Inferior parietal cortex (tissue), 1 donor: ENCODE data around the gene VPS4A.
"Not testable (repeated sequence)": the region's sequence is repeated elsewhere in the genome, so short reads cannot be mapped to it uniquely, and the experiment has no call there.

Source experiments
- DNase-seq: peaks from one replicate; pipeline ENCODE4 v3.0.0-alpha.2; 2016; ENCODE audit errors: extremely low spot score

Gene VPS4A

DNA sequence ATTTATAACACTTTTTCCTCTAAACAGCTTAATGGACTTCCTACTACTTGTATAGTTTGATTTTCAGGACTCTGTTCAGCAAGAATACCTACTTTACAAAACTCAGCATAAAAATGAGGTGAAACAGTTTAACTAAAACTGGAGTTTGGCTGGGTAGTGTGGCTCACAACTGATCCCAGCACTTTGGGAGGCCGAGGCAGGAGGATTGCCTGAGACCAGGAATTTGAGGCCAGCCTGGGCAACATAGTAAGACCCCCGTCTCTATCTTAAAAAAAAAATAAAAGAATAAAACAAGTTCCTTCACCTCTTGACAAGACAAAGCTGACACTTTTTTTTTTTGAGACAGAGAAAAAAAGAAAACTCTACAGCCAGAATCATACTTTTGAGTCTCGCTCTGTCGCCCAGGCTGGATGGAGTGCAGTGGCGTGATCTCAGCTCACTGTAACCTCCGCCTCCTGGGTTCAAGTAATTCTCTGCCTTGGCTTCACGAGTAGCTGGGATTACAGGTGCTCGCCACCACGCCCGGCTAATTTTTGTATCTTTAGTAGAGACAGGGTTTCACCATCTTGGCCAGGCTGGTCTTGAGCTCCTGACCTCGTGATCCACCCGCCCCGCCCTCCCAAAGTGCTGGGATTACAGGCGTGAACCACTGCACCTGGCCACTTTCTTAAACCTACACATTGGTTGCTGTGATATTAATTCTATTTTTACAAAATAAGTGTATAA, 16.6 kb downstream of the VPS4A start:
- DNase-seq = no peak

DNA sequence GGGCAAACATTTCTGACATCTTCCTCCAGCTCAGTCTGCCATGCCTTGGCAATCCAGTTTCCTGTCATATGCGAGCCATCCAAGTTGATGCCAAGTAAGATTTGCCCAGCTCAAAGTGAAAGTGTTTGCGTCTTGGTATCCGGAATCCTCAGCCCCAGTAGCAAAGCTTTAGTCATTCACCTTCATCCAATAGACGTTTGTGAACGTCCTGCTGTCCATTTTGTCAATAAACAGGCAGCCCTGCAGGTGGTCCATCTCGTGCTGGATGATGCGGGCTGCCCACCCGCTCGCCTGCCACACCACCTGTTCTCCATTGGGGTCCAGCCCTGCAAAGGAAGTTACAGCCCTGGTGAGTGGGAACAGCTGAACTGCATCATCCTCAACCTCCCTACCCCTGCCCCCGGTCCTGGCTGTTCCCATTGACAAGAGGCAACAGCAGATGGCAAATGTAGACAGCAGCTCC, 17.7 kb downstream of the VPS4A start:
- DNase-seq = no peak

DNA sequence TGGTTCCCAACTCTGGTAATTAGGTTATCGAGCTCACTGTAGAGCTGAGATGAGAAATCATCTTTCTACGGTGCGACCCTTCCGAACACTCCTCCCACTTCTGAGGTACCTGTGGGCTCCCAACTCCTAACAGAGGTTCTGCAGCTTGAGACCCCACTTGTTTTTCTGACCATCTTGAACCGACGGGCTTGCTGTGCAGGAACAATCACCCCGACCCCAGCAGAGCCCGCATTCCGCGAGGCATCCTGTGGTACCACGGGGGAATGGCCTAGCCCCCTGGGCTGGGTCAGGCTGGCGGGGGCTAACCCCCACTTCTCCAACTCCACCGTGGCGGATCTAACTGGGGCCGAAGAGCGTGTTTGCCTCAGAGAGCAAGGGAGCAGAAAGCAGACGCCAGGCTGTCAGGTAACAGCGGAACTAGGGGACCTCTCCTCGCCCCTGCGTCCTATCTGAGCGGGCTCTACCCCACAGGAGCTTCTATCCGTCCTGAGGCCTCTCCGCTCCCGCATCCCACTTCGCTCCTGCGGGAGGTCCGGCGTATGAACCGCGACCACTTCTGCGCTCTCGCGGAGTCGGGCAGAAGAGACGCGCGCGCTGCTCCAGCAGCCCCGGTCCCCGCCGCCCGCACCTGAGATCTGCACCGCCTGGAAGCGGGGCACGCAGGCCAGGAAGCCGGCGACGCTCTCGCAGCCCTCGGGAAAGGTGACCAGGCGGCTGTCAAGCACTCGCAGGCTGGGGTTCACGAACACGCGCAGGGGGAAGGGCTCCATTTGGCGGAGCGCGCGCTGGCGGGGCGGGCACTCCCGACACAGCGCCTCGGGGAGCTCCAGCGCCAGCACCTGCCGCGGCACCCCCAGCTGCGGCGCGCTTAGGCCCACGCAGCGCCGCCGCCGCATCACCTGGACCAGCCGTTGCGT, 18.5 kb downstream of the VPS4A start:
- no peak for DNase-seq

DNA sequence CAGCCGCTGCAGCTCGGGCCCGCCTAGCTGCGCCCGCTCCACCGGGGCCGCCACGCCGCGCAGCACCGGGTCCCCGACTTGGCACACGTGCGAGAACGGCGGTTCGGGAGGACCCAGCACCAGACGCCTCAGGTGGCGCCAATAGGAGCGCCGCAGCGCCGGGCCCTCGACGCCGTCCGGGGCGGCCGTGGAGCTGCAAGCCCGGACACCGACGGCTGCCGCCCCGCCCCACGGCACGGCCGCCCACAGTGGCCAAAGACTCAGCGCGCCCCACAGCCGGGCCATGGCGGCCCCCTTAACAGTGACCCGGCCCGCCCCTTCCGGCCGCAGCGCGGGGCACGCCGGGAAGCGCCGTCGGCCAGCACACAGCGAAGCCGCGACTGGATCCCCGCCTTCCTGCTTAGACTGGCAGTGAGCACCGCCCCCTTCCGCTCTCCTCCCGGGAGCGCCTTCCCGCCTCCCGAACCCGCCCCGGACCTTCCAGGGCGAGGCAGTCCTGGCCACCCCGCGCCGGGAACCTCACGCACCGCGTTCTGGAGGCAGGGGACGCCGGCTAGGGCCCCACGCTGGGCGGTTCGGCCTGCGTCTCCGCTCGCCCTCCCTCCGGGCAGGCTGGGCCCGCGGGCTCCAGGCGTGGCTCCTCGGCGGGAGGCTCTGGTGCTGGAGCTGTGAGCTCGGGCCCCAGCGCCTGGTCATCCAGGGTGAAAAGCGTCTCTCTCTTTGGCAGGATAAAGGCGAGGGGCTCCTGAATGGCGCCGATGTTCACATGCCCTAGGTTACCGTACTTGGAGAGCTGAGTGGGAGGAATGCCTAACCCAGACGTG, 19.3 kb downstream of the VPS4A start, which contains the start of gene PDF:
PDF (minus strand) TSS at position 303 of the 824 bp plus-strand sequence; CDS start at position 285, 18 bp downstream.
- DNase-seq = peak; percentile 94

DNA sequence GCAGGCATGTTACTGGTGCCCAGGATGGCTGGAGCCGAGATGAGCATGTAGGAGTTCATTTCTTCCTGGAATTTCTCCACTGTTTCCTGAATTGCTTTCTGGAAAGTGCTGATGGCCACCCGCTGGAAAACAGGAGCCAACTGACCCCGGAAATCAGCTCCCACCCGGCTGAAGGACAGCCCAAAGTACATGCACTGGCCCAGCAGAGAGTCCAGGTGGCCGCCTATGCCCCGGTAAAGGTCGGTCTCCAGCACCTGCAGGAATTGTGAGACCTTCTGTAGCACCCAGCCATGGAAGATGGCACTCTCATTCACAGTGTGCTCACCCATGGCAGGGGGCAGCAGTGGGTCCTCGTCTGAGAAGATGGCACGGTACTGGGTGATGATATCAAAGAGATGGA, 23.5 kb downstream of the VPS4A start:
- DNase-seq = no peak

DNA sequence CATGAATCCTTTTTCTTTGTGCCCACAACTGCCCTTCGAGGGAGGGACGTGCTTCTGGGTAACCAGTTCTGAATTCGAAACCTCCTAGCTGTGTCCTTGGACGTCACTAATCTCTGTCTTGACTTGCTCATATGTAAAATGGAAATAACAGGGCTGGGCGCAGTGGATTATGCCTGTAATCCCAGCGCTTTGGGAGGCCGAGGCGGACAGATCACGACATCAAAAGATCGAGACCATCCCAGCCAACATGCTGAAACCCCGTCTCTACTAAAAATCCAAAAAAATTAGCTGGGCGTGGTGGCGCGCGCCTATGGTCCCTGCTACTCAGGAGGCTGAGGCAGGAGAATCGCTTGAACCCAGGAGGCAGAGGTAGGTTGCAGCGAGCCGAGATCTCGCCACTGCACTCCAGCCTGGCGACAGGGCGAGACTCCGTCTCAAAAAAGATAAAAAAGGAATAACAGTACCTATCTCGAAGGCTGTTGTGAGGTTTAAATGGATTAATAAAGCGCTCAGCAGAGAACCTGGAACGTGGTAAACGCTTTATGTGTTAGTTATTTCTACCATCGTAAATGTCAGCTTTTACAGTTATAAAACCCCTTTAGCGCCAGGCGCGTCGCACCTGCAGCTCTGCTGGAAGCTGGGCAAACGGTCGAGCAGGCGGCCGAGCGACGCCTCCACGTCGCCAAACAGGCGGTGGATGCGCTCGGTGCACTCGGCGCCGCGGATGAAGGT, 27.6 kb downstream of the VPS4A start:
- no peak for DNase-seq

DNA sequence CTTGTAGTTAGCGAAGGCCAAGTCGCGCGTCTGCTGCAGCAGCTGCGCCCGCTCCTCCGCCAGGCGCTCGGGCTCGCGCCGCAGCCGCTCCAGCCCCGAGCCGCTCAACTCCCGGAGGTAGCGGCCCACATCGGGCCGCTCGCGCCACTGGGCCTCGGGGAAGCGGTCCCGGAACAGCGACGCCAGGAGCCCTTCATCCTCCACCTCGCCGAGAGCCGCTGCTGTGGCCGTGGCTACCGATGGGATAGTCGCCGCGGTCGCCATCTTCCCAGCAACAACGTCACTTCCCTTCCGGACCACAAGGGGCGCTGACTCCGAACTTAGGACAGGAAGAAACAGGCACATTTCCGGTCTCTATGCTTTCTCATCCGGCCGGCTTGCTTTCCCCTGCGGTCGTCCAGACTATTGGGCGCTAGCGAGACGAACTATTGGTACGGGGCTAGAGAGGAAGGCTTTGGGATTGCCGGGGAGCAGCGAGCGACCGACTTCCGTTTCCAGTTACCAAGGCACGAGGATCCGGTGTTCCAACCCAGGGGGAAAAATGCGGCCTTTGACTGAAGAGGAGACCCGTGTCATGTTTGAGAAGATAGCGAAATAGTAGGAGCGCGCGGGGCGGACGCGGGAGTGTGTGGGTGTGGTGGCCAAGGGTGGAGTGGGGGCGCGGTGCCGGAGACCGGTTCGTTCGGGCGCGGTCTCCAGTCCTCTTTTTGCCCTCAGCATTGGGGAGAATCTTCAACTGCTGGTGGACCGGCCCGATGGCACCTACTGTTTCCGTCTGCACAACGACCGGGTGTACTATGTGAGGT, 28.3 kb downstream of the VPS4A start, which contains the start of the genes COG8 and NIP7:
COG8 (minus strand) TSS at position 276 of the 806 bp plus-strand sequence; CDS start at position 264, 12 bp downstream.
NIP7 (plus strand) TSS at position 484 of the 806 bp plus-strand sequence; CDS start at position 542, 58 bp downstream.
- peak; percentile 98 for DNase-seq

DNA sequence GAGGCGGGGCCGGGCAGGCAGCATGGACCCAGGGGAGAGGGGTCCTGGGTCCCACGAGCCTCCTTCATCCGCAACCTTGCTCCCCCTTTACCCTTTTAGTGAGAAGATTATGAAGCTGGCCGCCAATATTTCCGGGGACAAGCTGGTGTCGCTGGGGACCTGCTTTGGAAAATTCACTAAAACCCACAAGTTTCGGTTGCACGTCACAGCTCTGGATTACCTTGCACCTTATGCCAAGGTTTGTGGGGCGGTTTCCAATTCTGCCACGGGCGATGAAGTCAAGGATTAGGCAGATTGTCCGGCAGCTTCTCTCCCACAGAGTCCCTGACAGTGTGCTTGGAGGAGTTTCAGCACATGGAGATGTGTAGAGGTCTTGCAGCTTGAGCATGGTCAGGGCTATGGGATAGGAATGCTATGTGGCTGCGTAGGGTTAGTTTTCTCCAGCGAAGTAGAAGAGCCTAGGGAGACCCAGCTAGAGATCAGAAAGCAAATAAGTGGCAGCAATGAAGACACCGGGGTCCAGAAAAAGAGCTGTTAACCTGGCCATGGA, 29.0 kb downstream of the VPS4A start:
- DNase-seq = no peak

DNA sequence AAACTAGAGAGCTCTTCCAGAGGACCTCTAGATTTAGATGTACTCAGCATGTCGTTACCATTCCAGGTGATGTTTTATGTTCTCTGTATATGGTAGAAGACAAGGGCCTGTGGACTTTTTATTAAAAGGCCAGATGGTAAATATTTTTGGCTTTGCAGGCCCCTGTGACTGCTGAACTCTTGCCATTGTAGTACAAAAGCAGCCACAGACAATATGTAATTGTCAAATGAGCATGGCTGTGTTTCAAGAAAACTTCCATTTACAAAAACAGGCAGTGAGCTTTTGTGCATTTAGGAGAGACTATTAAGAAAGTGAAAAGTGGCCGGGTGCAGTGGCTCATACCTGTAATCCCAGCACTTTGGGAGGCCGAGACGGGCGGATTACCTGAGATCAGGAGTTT, 33.0 kb downstream of the VPS4A start:
- DNase-seq = no peak

DNA sequence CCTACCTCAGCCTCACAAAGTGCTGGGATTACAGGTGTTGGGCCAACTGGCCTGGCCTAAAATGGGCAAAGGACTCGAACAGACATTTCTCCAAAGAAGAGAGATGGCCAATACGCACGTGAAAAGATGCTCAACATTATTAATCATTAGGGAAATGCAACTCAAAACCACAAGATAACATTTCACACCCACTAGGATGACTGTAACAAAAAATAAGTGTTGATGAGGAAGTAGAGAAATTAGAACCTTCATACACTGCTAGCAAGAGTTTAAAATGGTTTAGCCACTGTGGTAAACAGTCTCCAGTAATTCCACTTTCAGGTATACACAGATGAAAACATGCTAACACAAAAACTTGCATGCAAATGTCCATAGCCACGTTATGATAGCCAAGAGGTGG, 34.8 kb downstream of the VPS4A start:
- no peak for DNase-seq

DNA sequence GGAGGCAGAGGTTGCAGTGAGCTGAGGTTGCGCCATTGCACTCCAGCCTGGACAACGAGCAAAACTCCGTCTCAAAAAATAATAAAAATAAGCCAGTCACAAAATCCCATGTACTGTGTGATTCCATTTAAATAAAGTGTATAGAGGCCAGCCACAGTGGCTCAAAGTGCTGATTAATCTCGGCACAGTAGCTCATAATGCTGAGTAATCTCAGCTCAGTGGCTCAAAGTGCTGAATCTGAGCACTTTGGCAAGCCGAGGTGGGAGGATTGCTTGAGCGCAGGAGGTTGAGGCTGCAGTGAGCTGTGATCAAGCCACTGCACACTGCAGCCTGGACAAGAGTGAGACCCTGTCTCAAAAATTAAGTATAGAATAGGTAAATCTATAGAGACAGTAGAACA, 35.5 kb downstream of the VPS4A start:
- no peak for DNase-seq

DNA sequence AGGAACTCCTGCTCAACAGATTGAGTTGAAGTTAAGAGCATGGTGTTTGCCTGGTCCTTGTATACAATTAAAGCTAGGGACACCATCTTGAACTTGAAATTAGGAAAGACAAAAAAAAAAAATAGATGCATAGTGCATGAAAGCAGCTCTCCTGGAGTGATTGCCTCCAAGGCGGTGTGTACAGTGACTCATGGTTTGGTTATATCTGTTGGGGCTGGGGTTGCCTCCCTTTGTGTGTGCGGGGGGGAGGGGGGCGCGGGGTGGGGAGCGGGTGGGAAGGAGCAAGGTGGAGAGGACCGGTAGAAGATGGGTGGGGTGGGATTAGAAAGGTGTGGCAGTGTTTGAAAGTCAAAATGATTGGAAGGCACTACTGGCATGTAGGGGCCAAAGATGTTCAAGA, 37.1 kb downstream of the VPS4A start:
- DNase-seq = no peak

DNA sequence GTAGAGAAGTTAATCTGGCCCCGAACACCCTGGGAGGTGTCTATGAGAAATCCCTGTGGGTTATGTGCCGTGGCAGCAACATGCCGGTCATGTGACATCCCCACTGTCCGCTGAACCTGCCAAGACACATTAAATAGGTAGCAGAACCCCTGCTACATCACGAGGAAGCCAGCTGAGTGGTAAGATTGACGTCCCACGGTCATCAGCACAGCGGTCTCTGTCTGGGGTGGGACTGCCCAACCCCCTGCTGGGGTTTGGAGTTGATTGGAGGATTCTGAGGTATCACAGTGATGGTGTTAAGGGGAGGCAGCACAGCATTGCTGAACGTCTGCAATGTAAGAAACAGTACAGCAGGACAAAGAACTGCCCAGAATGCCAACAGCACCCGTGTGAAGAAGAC, 38.4 kb downstream of the VPS4A start:
- no peak for DNase-seq

DNA sequence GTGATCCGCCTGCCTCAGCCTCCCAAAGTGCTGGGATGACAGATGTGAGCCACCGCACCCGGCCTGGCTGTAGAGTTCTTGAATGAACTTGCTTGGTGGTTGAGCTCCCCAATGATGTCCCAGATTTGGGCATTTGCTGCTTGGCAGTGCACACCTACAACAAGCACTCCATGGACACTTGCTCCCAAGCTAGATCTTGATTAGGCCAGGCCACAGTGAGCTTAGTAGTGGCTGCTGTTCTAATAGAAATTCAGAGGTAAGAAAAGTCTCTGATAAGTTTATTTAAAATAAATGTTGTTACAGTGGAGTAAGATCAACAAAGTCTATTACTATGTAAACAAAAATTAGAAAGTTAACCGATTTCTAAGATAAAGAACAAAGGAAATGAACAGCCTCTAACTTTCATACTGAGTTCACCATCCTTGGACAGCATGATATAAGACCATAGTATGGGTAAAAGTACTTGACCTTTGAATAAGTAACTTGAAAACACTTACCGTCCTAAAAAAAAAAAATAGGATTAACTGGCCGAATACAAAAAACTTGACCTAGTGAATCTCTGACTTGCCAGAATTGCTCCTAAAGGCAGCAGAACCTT, 39.5 kb downstream of the VPS4A start:
- no peak for DNase-seq

DNA sequence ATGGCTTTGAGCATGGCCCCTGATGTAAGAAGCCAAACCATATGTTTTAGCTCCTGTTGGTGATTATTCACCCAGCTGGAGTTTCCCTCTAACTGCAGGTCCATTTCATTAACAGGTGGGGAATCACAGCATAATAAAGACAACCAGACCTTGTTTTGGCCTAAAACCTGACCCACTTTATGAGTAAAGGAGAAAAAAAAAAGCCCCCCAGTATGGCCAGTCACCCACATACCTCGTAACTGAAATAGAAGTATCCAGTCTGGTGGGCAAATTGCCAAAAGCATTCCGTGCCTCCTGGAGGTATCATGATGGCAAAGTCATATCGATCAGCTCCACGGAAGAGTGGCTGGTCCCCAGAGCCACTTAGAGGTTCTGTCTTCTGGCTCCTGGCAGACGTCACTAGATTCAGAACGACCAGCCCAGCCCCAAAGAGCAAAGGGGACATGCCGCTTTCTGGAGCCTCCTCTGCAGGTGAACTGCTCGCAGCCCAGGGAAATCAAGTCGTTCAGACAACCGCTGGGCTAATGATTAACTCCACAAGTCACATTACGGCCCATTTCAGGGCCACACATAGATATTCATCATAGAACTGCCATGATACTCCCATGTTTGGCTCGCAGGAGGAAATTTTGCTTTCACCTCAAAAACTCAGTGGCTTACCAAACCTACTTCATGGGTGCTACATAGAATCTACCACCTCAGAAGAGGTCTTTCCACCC, 40.3 kb downstream of the VPS4A start, which contains the start of gene TMED6:
TMED6 (minus strand) TSS at position 478 of the 719 bp plus-strand sequence; CDS start at position 445, 33 bp downstream.
- DNase-seq = no peak

DNA sequence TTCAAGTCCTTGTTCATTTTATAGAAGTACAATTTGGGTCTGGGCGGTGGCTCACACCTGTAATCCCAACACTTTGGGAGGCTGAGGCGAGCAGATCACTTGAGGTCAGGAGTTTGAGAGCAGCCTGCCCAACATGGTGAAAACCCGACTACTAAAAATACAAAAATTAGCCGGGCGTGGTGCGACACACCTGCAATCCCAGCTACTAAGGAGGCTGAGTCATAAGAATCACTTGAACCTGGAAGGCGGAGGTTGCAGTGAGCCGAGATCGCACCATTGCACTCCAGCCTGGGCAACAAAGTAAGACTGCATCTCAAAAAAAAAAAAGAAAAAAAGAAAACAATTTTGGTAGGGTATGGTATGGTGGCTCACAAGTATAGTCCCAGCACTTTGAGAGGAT, 48.9 kb downstream of the VPS4A start:
- not testable (repeated sequence) for DNase-seq

DNA sequence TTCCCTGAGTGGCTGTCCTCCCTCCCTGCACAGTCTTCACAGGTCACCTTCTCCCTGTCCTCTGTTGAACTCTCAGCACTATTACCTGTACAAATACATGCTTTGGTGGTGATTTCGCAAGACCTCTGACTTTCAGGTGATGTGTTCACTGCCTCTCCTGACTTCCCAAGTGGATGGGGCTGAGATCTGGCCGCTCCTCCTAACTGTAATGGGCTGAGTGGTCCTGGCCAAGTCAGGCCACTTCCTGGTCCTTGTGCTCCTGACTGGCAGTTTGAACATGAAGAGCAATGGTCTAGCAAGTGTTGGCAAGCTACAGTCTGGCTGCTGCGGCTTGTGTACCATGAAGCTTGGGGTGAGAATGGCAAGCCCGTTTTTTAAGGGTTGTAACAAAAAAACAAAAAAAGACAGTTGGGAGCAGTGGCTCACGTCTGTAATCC, 52.1 kb downstream of the VPS4A start:
- DNase-seq = no peak

DNA sequence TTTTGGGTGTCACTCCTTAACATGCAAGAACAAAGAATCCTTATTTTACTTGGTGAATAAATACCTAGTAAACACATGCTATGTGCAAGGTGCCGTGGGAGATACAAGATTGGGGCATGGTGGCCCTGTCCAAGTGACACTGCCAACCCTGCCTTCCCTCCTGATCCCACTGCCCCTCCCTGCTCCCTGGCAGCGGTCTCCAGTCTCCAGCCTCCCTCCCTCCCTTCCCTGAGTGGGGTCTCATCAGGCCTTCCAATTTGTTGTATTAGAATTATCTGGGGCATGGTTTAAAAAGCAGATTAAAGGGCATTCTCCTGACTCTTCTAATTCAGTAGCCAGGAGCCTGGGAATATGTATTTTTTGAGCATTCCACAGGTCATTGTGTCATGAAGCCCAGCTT, 52.9 kb downstream of the VPS4A start:
- no peak for DNase-seq
